Iris pigment epithelial cell (primary cell): ENCODE results near the gene ANO10.
A peak's percentile ranks its signal among the peaks of the same experiment; 100 is the strongest.
"Not testable (repeated sequence)": the region's sequence is repeated elsewhere in the genome, so short reads cannot be mapped to it uniquely, and the experiment has no call there.

ENCODE experiments used
- DNase-seq: peaks from one replicate; pipeline ENCODE4 v3.0.0-alpha.2; 2011; ENCODE audit warnings: low read depth

Gene ANO10

DNA sequence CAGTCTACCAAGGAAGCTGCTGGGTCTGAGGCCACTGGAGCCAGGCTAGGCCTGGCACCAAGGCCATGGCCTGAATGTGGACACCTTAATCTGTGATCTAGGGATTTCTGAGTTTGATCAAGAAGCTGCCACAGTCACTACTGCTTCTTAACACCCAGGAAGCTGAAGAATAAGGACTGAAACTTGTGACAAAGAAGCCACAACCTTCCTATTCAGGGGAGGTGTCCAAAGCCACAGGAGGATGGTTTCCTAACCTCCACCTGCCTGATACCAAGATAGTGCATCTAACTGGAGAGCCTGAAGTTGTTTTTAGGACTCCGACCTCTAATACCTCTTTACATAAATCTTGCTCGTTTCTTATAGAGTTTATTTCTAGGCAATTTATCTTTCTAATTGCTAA, 5.5 kb upstream of the ANO10 start:
- no peak for DNase-seq

DNA sequence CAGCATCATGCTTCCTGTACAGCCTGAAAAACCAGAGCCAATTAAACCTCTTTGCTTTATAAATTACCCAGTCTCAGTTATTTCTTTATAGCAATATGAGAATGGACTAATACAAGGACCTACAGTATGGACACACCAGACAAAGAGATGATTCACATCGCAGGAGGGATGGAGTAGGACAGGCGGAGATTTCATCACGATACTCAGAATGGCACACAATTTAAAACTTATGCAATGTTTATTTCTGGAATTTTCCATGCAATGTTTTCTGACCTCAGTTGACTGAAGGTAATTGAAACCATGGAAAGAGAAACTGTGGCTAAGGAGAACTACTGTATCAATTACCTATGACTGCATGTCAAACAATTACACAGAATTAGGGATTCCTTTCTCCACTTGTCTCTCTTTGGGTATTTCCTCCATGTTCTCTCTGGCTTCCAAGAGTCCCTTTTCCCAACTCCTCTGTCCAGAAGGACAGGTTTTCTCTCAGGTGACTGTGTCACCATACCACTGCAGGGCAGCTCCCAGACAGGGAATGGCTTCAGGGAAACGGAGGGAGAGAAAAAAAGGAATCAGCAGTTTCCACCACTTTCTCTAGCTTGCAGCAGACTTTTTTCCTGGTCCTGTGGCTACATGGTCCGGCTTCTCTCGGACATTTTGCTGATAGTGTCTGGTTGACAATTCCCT, 3.0 kb upstream of the ANO10 start:
- no peak for DNase-seq

DNA sequence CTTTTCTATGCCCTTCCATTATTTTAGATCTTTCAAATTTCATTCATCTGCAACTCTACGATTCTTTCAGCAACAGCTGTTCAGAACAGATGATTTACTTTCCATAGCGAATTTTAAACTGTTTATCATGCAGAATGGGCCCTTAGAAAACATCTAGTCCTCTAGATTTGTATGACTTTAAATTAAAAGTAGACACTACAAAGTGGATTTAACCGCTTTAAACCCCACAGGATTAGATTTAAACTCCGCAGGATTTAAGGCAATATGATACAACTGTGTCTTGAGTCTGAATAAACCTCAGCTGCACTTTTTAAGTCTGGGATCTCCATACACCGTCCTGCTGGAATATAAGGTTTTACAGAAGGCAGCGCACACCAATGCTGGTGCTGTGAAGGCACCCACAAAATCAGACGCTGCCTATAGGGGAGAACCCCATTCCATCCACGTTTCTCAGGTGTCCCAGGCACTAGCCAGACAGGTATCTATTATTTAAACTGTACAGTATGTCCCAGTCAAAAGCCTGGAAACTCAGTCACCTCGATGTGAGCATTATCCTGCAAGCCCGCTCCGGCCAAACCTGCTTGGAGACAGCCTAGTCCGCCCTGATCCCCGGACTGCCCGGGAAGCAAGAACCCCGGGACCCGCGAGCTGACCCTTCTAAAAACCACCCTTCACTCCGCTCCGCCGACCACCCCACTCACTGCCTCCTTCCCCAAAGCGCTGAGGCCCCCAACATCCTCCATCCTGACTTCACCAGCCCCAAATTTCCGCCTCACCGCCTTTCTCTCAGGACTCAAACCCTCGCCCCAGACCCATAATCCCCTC, 768 bp downstream of the ANO10 start:
- peak; percentile 29 for DNase-seq

GRCh38 chr3:43619588-43619987, 2.2 kb downstream of the ANO10 start:
- no peak for DNase-seq

DNA sequence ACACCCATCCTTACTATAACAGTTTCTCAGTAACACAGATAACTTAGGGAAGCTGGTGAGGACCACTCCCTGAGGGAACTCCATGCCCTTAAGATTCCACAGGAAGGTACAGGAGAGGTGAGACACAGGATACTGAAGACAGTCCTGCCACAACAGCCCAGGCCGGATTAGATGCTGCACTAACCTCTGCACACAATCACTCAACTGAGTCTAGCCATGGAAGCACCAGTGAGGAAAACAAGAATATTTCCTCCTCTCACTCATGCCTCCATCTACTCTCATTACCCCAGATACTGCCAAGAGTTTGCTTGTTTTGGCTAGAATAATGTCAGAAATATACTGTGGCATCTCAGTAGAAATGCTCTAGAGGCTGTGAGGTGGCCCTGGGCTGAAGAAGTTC, 3.7 kb downstream of the ANO10 start:
- peak; percentile 2 for DNase-seq

- DNase-seq: peak; percentile 18
Measured at GRCh38 chr3:43616034-43616433, 5.8 kb downstream of the ANO10 start.

- DNase-seq: no peak
Measured at GRCh38 chr3:43615133-43615532, 6.7 kb downstream of the ANO10 start.

DNA sequence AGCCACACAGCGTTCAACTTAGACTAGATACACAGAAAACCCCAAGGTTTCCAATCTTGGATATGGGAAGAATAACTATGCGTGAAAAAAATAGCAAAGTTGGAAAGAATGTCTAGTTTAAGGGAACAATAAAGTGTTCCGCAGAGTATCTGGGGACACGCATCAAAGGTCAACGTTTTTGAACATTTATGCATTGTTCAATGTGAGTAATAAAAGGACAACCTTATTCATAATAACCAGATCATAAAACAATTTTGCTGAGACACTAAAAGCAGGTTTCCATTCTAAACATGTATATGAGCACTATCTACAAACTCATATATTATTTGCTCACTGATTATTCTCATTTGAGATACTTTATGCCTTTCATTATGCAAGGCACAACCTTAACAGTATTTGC, 7.8 kb downstream of the ANO10 start:
- no peak for DNase-seq

DNA sequence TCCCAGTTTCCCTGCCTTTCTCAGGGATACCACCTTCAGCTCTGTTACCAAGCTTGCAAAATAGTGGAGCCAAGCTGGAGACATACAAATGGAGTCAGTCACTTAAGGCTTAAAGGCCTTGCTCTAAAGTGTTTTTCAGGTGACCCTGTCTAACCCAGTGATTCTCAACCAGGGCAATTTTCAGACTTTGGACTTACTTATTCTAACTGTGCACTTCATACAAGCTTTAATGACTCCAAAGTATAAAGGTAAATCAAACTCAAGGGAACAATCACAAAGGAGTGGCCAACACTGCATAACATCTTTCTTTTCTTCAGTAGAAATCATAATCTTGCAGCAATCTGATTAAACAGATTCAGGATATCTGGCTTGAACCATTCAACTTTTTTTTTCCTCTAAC, 9.4 kb downstream of the ANO10 start:
- DNase-seq: no peak

- no peak for DNase-seq
Measured at GRCh38 chr3:43609406-43609805, 12.4 kb downstream of the ANO10 start.

DNA sequence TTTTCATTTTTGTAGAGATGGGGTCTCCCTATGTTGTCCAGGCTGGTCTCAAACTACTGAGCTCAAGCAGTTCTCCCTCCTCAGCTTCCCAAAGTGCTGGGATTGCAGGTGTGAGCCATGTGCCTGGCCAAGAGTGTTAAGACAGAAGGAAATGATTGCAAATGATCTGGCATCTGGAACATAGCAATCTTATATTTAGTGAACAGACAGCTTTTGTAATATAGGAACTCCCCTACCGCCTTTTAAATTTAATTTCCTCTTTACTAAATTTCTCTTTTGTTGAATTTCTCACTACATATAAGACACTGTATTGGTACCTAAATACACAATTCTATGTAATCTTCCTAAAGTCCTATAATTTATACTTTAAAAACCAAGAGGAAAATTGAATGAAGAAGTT, 13.1 kb downstream of the ANO10 start:
- no peak for DNase-seq

DNA sequence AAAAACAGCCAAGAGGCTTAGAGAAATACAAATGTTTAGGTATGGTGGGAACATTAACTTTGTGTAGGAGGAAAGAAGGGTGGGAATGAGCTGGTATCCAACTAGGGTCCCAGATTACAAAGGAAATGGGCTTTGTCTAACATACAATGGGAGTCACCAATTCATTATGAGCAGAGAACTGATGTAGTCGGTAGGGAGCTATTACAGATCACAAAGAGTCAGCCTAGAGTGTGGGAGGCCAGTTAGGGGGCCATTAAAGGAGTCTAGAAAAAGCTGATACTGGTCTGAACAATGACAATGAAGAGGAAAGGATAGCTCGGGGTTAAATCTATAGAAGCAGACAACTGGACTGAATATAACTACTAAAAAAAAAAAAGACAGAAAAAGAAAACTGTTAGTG, 15.5 kb downstream of the ANO10 start:
- no peak for DNase-seq

- not testable (repeated sequence) for DNase-seq
Measured at GRCh38 chr3:43599959-43600358, 21.9 kb downstream of the ANO10 start.

DNA sequence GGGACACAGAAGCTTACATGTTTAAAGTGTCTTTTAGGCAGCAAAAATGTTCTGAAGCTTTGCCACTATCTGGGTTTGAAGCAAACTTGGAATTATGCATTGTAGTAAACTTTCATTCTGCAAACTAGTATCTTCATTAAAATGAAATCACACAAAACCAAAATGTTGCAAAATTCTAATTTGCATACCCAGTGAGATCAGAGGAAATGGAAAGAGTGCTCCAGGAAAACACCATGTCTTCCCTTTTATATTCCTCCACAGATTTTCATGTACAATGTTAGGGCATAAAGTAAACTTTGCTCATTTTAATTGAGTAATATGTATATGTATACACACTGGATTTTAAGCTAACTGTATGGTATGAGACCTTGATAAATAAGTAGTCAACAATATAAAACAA, 23.9 kb downstream of the ANO10 start:
- no peak for DNase-seq

- DNase-seq: not testable (repeated sequence)
Measured at GRCh38 chr3:43596178-43596577, 25.6 kb downstream of the ANO10 start.

DNA sequence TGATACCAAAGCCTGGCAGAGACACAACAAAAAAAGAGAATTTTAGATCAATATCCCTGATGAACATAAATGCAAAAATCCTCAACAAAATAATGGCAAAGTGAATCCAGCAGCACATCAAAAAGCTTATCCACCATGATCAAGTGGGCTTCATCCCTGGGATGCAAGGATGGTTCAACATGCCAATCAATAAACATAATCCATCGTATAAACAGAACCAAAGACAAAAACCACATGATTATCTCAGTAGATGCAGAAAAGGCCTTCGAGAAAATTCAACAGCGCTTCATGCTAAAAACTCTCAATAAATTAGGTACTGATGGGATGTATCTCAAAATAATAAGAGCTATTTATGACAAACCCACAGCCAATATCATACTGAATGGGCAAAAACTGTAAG, 26.5 kb downstream of the ANO10 start:
- DNase-seq: not testable (repeated sequence)

DNA sequence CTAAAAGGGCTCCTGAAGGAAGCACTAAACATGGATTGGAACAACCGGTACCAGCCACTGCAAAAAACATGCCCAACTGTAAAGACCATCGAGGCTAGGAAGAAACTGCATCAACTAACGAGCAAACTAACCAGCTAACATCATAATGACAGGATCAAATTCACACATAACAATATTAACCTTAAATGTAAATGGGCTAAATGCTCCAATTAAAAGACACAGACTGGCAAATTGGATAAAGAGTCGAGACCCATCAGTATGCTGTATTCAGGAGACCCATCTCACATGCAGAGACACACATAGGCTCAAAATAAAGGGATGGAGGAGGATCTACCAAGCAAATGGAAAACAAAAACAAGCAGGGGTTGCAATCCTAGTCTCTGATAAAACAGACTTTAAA, 28.2 kb downstream of the ANO10 start:
- DNase-seq: not testable (repeated sequence)

DNA sequence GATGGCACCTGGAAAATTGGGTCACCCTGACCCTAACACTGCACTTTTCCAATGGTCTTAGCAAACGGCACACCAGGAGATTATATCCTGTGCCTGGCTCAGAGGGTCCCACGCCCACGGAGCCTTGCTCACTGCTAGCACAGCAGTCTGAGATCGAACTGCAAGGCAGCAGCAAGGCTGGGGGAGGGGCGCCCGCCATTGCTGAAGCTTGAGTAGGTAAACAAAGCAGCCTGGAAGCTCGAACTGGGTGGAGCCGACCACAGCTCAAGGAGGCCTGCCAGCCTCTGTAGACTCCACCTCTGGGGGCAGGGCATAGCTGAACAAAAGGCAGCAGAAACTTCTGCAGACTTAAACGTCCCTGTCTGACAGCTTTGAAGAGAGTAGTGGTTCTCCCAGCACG, 29.9 kb downstream of the ANO10 start:
- not testable (repeated sequence) for DNase-seq

DNA sequence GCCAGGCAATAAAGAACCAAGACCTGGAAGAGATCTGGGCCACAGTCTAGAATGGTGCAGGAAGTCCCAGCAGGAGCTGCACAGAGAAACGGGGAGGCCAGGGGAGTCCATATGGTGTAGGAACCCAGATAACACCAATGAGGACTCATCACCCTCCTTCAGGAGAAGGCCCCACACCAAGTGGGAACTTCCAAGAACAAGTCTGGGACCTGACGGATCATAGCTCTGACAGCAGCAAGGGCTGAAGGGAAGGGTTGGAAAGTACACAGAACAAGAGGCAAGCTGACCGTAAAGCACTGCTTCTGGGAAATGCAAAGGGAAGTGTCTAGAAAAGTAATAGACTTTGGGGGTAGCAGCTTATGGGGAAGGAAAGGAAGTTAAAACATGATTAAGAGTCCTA, 34.5 kb downstream of the ANO10 start:
- DNase-seq: no peak

- peak; percentile 67 for DNase-seq
Measured at GRCh38 chr3:43584043-43584826, 37.6 kb downstream of the ANO10 start.

- DNase-seq: no peak
Measured at GRCh38 chr3:43583481-43583880, 38.3 kb downstream of the ANO10 start.

DNA sequence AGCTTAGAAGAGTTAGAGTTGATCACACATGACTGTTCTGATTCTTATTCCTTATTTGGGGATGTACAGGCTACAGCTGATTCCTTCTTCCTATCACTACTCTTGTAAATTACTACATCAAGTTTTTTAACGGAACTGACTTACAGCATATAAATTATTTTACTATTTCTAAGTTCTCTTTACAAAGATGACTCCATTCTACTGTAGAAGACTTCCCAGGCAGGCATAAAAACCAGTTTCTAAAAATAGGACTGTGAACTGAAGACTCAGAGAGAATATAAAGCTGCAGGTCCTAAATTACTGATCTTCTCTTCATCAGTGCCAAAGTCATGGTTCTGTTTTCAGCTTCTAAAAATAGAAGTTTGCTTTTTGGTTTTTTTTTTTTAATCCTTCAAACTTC, 38.9 kb downstream of the ANO10 start:
- DNase-seq: no peak

DNA sequence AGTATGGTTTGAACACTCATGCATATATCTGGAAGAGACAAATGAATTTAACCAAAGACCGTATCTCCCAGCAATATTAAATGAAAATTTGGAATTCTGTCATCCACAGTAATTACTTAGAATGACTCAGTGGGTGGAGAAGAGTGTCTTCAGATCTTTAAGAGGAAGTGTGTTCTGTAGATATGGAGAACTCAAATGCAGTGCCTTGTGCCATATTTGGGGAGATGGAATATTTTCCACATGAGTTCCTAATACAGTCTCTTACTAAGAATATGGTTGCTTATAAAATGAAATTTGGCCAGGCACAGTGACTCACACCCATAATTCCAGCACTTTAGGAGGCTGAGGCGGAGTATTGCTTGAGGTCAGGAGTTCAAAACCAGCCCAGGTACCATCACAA, 40.5 kb downstream of the ANO10 start:
- DNase-seq: no peak
